HEK293 (cell line): ENCODE results near the gene TNPO3.

Experiments used
- CTCF ChIA-PET: fragments of 350-600 bp; formaldehyde crosslinking; extraction: SDS; loops from one replicate; lab custom pipeline; 2021; ENCODE audit warnings: antibody characterized with exemption; lab: Yijun Ruan, JAX
- POLR2A ChIA-PET: fragments of 300-600 bp; formaldehyde crosslinking; extraction: SDS; loops from one replicate; lab custom pipeline; 2020; ENCODE audit warnings: antibody characterized with exemption, inconsistent platforms; lab: Yijun Ruan, JAX
- H3K27ac ChIP-seq: fragments of 200-500 bp; sonication (Bioruptor generic); 2 replicates; pipeline ENCODE4 v1.5.1; 2014; ENCODE audit warnings: low read depth, low read length, control low read depth, inconsistent platforms; ENCODE audit errors: extremely low read depth
- H3K36me3 ChIP-seq, 2 experiments: fragments of 200-500 bp in 1 of 2; sonication (Bioruptor generic) in 1 of 2; 1 replicate in 1 of 2; 2 replicates in 1 of 2; pipeline ENCODE4 v1.5.1; 2014 to 2017; ENCODE audit warnings: inconsistent platforms in 2 of 2, low read length in 2 of 2; ENCODE audit not compliant: control insufficient read depth in 2 of 2, insufficient read depth in 1 of 2
- H3K4me1 ChIP-seq: fragments of 200-500 bp; sonication (Bioruptor generic); 2 replicates; pipeline ENCODE4 v1.5.1; 2014; ENCODE audit warnings: mild to moderate bottlenecking, low read length, inconsistent platforms; ENCODE audit not compliant: control insufficient read depth, insufficient read depth
- H3K4me3 ChIP-seq: 2 replicates; pipeline ENCODE4 v1.5.1; 2011; ENCODE audit warnings: low read depth, mild to moderate bottlenecking, control low read depth, low read length, moderate library complexity
- H3K9me3 ChIP-seq: fragments of 200-500 bp; sonication (Bioruptor generic); 2 replicates; pipeline ENCODE4 v1.5.1; 2014; ENCODE audit warnings: low read depth, low read length, inconsistent platforms; ENCODE audit not compliant: control insufficient read depth, insufficient read depth
- GLIS2 ChIP-seq: fragments of 450-650 bp; formaldehyde crosslinking; IDR thresholded peaks from 2 replicates; pipeline ENCODE4 v1.5.1; 2016; ENCODE audit warnings: missing biosample characterization, missing genetic modification characterization
- KLF1 ChIP-seq: fragments of 450-650 bp; formaldehyde crosslinking; IDR thresholded peaks from 2 replicates; pipeline ENCODE4 v1.5.1; 2016; ENCODE audit warnings: missing biosample characterization, missing genetic modification characterization
- OSR2 ChIP-seq: fragments of 450-650 bp; formaldehyde crosslinking; IDR thresholded peaks from 2 replicates; pipeline ENCODE4 v1.5.1; 2016; ENCODE audit warnings: missing biosample characterization, missing genetic modification characterization
- OVOL3 ChIP-seq: fragments of 450-650 bp; formaldehyde crosslinking; IDR thresholded peaks from 2 replicates; pipeline ENCODE4 v1.5.1; 2016; ENCODE audit warnings: missing biosample characterization, missing genetic modification characterization
- RBAK ChIP-seq: fragments of 450-650 bp; formaldehyde crosslinking; IDR thresholded peaks from 2 replicates; pipeline ENCODE4 v1.5.1; 2016; ENCODE audit warnings: missing biosample characterization, missing genetic modification characterization
- TCF7L2 ChIP-seq: IDR thresholded peaks from 2 replicates; pipeline ENCODE4 v1.6.1; 2011; ENCODE audit warnings: low read depth, mild to moderate bottlenecking, inconsistent platforms, low read length, moderate library complexity, borderline replicate concordance
- ZNF133 ChIP-seq: fragments of 450-650 bp; formaldehyde crosslinking; IDR thresholded peaks from 2 replicates; pipeline ENCODE4 v1.5.1; 2016; ENCODE audit warnings: missing biosample characterization, missing genetic modification characterization
- ZNF146 ChIP-seq: fragments of 450-650 bp; formaldehyde crosslinking; IDR thresholded peaks from 2 replicates; pipeline ENCODE4 v1.5.1; 2016; ENCODE audit warnings: missing biosample characterization, missing genetic modification characterization
- ZNF157 ChIP-seq: fragments of 450-650 bp; formaldehyde crosslinking; IDR thresholded peaks from 2 replicates; pipeline ENCODE4 v1.5.1; 2016; ENCODE audit warnings: missing biosample characterization, missing genetic modification characterization
- ZNF239 ChIP-seq: fragments of 450-650 bp; formaldehyde crosslinking; IDR thresholded peaks from 2 replicates; pipeline ENCODE4 v1.5.1; 2016; ENCODE audit warnings: missing biosample characterization, missing genetic modification characterization
- ZNF266 ChIP-seq: fragments of 450-650 bp; formaldehyde crosslinking; IDR thresholded peaks from 2 replicates; pipeline ENCODE4 v1.5.1; 2016; ENCODE audit warnings: missing biosample characterization, missing genetic modification characterization, low read depth
- ZNF280C ChIP-seq: fragments of 450-650 bp; formaldehyde crosslinking; IDR thresholded peaks from 2 replicates; pipeline ENCODE4 v1.5.1; 2016; ENCODE audit warnings: missing biosample characterization, missing genetic modification characterization
- ZNF335 ChIP-seq: fragments of 450-650 bp; formaldehyde crosslinking; conservative IDR thresholded peaks from 2 replicates; pipeline ENCODE4 v1.5.1; 2016; ENCODE audit warnings: missing biosample characterization, missing genetic modification characterization
- ZNF544 ChIP-seq: fragments of 450-650 bp; formaldehyde crosslinking; IDR thresholded peaks from 2 replicates; pipeline ENCODE4 v1.5.0; 2017; ENCODE audit warnings: missing biosample characterization, missing genetic modification characterization
- ZNF580 ChIP-seq: fragments of 450-650 bp; formaldehyde crosslinking; IDR thresholded peaks from 2 replicates; pipeline ENCODE4 v1.5.1; 2016; ENCODE audit warnings: missing biosample characterization, missing genetic modification characterization
- ZNF76 ChIP-seq: fragments of 450-650 bp; formaldehyde crosslinking; IDR thresholded peaks from 2 replicates; pipeline ENCODE4; 2016; ENCODE audit warnings: low read depth, missing biosample characterization, missing genetic modification characterization, borderline replicate concordance
- ZNF768 ChIP-seq: fragments of 450-650 bp; formaldehyde crosslinking; IDR thresholded peaks from 2 replicates; pipeline ENCODE4 v1.5.1; 2018; ENCODE audit warnings: missing biosample characterization, mild to moderate bottlenecking, missing genetic modification characterization
- ZNF843 ChIP-seq: fragments of 450-650 bp; formaldehyde crosslinking; IDR thresholded peaks from 2 replicates; pipeline ENCODE4 v1.5.1; 2016; ENCODE audit warnings: missing biosample characterization, missing genetic modification characterization
- ZSCAN23 ChIP-seq: fragments of 450-650 bp; formaldehyde crosslinking; IDR thresholded peaks from 2 replicates; pipeline ENCODE4 v1.5.1; 2016; ENCODE audit warnings: missing biosample characterization, missing genetic modification characterization
- TF ChIP-seq, protein P1 (sequence below): fragments of 450-650 bp; formaldehyde crosslinking; IDR thresholded peaks from 2 replicates; pipeline ENCODE4; 2016; ENCODE audit warnings: missing biosample characterization, missing genetic modification characterization
- TF ChIP-seq, protein P2 (sequence below): fragments of 450-650 bp; formaldehyde crosslinking; IDR thresholded peaks from 2 replicates; pipeline ENCODE4 v1.5.1; 2016; ENCODE audit warnings: missing biosample characterization, missing genetic modification characterization, borderline replicate concordance

The TNPO3 gene

GRCh38 chr7:128985660-128986059 lies 69.3 kb downstream of the TNPO3 start:
- H3K4me1 ChIP-seq, result no peaks in the 10 kb centered on the region
- H3K4me3 ChIP-seq, result no peak overlapping the region
- H3K9me3 ChIP-seq, result no peaks in the 10 kb centered on the region
- no peak for TF ChIP-seq ZNF157
- no peak for TF ChIP-seq ZNF843 (tag by site-specific recombination)
- TF ChIP-seq OSR2 (tag by site-specific recombination), result no peak
- no peak for TF ChIP-seq ZNF544 (tag by site-specific recombination)
- TF ChIP-seq, protein P1, sequence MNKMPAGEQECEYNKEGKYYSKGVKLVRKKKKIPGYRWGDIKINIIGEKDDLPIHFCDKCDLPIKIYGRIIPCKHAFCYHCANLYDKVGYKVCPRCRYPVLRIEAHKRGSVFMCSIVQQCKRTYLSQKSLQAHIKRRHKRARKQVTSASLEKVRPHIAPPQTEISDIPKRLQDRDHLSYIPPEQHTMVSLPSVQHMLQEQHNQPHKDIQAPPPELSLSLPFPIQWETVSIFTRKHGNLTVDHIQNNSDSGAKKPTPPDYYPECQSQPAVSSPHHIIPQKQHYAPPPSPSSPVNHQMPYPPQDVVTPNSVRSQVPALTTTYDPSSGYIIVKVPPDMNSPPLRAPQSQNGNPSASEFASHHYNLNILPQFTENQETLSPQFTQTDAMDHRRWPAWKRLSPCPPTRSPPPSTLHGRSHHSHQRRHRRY, result no peak
- no peak for TF ChIP-seq ZNF76 (tag by site-specific recombination)
- no peak for TF ChIP-seq ZNF133 (tag by site-specific recombination)
- no peak for TF ChIP-seq ZNF280C
- no peak for TF ChIP-seq TCF7L2
- no peak for TF ChIP-seq OVOL3 (tag by site-specific recombination)
- no peak for TF ChIP-seq ZNF335 (tag by site-specific recombination)
- TF ChIP-seq GLIS2 (tag by site-specific recombination), result no peak
- TF ChIP-seq KLF1, result no peak
- TF ChIP-seq ZNF146 (tag by site-specific recombination), result no peak
- TF ChIP-seq ZNF580, result no peak
- ChIA-PET CTCF (no interaction called here), POLR2A (no interaction called here)
- peaks cover 55 to 74% of the 10 kb centered on the region in 2 experiments for H3K36me3 ChIP-seq
- no peak overlapping the region for H3K27ac ChIP-seq

DNA sequence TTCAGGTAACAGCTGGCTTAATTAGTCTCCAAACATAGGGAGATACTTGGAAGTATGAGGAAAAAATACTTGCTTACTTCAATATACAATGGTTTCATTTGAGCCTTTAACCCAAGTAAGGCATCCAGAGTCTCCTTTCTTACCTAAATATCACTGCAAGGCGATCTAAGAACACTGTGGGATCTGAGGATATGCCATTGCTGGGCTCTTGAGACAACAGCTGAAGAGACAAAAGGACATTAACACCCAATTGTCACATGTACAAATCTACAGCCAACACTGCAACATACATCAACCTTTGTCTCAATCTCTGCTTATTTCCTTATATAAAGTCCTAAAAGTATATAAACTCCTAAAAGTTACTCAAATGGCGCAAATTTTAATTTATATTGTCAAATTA lies 72.8 kb downstream of the TNPO3 start:
- ChIA-PET CTCF (interaction anchor here (1.7 kb wide), 1 partner anchor 109 kb away, joined by 6 read pairs; no protein-coding TSS in a partner anchor), POLR2A (interaction anchor here (0.6 kb wide), 1 partner anchor 13 kb away, joined by 4 read pairs; no protein-coding TSS in a partner anchor)
- Histone ChIP-seq H3K9me3 (no peaks in the 10 kb centered on the region), H3K36me3 (peaks cover 36 to 86% of the 10 kb centered on the region in 2 experiments), H3K4me1 (no peaks in the 10 kb centered on the region), H3K4me3 (no peak overlapping the region), H3K27ac (no peak overlapping the region)
- TF ChIP-seq ZSCAN23 (tag by site-specific recombination), result no peak
- TF ChIP-seq ZNF580, result no peak
- no peak for TF ChIP-seq RBAK (tag by site-specific recombination)
- TF ChIP-seq, protein P2, sequence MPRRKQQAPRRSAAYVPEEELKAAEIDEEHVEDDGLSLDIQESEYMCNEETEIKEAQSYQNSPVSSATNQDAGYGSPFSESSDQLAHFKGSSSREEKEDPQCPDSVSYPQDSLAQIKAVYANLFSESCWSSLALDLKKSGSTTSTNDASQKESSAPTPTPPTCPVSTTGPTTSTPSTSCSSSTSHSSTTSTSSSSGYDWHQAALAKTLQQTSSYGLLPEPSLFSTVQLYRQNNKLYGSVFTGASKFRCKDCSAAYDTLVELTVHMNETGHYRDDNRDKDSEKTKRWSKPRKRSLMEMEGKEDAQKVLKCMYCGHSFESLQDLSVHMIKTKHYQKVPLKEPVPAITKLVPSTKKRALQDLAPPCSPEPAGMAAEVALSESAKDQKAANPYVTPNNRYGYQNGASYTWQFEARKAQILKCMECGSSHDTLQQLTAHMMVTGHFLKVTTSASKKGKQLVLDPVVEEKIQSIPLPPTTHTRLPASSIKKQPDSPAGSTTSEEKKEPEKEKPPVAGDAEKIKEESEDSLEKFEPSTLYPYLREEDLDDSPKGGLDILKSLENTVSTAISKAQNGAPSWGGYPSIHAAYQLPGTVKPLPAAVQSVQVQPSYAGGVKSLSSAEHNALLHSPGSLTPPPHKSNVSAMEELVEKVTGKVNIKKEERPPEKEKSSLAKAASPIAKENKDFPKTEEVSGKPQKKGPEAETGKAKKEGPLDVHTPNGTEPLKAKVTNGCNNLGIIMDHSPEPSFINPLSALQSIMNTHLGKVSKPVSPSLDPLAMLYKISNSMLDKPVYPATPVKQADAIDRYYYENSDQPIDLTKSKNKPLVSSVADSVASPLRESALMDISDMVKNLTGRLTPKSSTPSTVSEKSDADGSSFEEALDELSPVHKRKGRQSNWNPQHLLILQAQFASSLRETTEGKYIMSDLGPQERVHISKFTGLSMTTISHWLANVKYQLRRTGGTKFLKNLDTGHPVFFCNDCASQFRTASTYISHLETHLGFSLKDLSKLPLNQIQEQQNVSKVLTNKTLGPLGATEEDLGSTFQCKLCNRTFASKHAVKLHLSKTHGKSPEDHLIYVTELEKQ (tag by site-specific recombination), result no peak
- TF ChIP-seq ZNF239 (tag by site-specific recombination), result no peak
- TF ChIP-seq ZNF843 (tag by site-specific recombination), result no peak
- TF ChIP-seq ZNF768, result no peak
- TF ChIP-seq ZNF266 (tag by site-specific recombination), result no peak
